CD4-positive, alpha-beta T cell treated with Interleukin-4 for 1 hour (primary cell): ENCODE results near the gene FBXO31.

Experiments used
- DNase-seq, 2 donors: peaks; one replicate each; pipeline ENCODE4 v3.0.0-alpha.2; 2020 to 2022

FBXO31 gene, protein sequence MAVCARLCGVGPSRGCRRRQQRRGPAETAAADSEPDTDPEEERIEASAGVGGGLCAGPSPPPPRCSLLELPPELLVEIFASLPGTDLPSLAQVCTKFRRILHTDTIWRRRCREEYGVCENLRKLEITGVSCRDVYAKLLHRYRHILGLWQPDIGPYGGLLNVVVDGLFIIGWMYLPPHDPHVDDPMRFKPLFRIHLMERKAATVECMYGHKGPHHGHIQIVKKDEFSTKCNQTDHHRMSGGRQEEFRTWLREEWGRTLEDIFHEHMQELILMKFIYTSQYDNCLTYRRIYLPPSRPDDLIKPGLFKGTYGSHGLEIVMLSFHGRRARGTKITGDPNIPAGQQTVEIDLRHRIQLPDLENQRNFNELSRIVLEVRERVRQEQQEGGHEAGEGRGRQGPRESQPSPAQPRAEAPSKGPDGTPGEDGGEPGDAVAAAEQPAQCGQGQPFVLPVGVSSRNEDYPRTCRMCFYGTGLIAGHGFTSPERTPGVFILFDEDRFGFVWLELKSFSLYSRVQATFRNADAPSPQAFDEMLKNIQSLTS

GRCh38 chr16:87383505-87384161 is at the start of gene FBXO31:
TSS of gene FBXO31 (minus strand) at chr16:87383776. CDS start at chr16:87383744, 32 bp downstream.
- peak; percentile 86 to 89 for DNase-seq

DNA sequence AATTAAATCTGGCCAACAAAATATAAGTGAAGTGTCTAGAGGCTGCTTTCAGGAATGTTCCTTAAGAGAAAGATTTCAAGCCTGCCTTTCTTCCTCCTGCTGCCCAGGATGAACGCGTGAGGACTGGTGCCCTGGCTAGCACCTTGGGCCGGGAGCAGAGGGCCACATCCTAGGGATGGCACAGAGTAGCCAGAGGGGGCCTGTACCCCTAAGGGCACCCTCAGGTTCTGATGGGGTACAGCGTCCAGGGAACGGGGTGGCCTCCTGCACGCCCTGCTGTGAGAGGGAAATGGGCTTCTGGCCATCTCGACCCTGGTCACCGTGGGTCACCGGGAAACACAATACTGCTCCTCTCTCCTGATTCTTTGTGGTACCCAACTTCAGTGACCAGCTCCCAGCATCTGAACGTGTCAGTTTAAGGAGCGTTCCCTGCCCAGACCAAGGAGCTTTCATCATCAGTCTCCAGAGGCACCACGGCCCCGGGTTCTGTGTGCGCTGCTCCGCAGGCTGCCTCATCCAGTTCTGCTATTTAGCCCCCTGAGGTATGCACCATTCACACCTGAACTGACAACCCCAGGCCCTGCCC is 48.8 kb upstream of the FBXO31 start:
- DNase-seq = no peak

GRCh38 chr16:87431926-87432325 is 48.4 kb upstream of the FBXO31 start:
- DNase-seq = no peak

DNA sequence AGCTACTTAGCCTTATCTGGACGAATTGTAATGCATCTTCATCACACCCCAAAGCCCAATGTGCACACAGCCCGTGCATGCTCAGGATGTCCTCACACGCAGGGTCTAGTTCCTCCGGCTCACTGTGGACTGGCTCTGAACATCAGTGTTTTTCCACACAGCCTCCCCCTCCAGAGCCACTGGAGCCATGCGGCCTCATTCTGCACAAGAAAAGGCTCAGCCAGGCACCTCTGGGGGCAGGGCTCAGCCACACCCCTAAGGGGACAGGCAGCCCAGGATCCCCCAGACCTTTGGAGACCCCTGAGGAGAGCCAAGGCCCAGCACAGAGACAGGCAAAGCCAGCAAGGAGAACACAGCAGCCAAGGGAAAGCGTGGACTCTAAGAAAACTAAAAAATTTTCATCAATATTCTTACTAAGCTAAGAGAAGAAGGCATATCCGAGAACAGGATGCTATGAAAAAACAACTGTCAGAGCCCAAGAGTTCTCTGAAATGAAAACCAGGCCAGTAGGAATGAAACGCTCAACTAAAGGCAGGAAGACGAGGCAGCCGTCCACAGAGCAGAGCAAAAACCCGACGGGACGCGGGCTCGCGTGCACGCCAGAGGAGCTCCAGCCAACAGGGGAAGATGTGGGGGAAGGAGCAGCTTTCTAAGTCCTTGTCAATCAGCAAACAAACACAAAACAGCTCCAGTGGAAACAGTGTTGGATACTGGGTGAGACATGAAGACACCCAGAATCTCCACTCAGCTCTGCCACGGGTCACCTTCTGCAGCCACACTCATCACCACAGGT is 43.0 kb upstream of the FBXO31 start:
- no peak for DNase-seq

GRCh38 chr16:87425941-87426340 is 42.4 kb upstream of the FBXO31 start:
- DNase-seq = no peak

DNA sequence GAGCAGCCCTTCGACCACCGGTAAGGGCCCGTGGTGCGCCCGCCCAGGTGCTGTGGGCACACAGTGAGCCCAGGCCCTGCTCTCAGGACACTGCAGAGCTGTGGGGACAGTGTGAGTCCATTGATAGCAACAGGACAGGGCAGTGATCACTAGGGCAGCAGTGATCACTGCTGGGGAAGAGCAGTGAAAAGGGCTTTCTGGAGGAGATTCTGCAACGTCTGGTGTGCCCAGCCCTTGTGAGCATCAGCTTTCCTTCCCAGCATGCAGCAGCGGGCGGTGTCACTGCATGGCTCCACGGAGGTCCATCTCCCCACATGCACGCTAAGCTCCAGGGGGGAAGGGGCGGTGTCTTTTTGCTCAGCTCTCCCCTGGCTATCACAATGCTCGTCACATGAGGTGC is 40.7 kb upstream of the FBXO31 start:
- DNase-seq = no peak

- no peak for DNase-seq
Observed at GRCh38 chr16:87423429-87423828, 39.9 kb upstream of the FBXO31 start.

GRCh38 chr16:87422106-87422505 is 38.5 kb upstream of the FBXO31 start:
- no peak for DNase-seq

- no peak for DNase-seq
Observed at GRCh38 chr16:87421003-87421912, 37.7 kb upstream of the FBXO31 start.

DNA sequence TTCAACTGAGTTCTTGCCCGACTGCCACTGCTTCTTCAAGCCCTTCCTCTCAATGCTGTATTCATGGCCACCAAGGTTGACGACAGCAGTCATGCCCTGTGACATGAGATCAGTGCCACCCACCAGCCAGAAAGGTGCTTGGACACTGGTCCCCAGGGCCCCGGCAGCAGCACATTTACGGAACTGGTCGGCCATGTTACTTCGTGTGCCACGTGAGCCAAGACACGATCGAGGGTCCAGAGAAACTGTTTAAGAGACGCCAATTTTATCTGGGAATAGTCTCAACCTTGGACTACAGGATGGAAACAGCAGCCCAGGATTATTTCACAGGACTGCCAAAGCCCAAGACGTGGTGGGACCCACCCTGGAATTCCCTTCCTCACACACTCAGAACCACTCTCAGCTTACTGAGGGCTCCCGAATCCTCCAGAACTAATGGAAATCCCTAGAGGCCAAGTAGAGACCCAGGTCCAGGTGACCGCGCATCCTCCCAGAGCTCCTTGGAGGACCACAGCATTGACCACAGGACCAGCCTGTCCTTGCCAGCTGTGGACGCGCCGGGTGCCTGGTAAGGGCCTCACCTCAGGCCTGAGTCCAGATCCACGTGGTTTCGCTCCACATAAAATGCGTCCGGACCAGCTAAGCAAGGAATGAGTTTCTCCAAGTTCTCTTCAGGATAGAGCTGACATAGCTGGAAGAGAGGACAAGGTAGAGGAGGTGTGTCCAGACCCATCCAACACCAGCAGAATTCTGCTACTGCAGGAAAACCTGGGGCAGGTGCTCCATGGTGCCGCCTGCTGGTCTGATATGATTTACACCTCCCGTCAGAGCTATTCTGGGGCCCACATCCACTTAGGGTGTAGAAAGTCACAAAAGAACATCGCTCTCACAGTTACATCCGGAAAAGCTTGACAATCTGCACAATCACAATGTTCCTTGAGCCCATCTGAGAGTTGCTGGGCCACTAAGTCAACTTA is 36.7 kb upstream of the FBXO31 start:
- DNase-seq = no peak

GRCh38 chr16:87418644-87419043 is 35.1 kb upstream of the FBXO31 start:
- DNase-seq = no peak

GRCh38 chr16:87418216-87418615 is 34.6 kb upstream of the FBXO31 start:
- DNase-seq = no peak

- no peak for DNase-seq
Observed at GRCh38 chr16:87417528-87417910, 33.9 kb upstream of the FBXO31 start.

DNA sequence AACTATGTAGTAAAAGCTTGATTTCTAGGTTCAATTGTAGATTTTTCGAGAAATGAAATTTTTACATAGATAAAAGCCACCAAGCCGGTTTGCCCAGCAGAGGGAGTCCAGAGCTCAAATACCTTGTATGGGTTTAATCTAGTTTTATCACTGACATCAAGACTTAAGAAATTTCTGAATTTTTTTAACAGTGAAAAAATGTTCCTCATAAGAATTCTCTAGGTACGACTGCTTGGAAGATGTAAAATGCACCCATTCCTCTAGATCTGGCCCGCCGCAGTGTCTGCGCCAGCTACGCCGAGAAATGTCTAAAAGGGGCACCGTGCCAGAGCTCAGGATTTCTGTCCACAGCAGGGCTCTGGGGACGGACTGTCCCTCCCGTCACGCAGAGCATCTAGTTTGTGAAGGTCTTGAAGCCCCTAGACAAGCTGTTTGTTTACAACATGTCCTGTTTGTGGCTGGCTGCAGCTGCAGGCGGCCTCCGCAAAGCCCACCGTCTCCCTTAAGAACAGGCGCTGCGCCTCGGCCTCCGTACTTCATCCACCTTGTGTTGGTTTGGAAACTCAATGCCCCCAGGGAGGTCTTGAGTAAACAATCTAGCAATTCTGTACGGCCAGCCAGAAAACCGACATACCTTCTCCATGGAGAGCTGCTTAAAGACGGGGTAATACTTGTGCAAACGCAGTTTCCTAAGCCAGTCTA is 33.4 kb upstream of the FBXO31 start:
- peak in 1 of 2 donors; percentile 28 for DNase-seq

DNA sequence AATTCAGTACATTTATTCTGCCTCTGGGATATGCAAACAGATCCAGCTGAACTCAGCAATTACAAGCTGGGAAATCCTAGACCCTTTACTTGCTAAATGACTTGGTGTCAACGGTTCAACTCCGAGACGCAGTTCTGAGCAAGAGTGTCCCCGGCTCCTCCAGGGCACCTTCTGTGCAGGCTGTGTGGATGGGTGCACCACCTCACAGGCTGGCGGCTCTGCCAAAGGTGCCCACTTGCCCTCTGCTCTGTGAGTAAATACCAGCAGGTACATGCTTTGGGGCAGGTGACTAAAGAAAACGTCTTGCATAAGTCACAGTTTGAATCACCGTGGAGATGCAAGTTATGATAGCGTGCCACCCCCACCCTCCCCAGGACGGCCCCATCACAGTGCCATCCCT is 31.9 kb upstream of the FBXO31 start:
- DNase-seq = no peak

DNA sequence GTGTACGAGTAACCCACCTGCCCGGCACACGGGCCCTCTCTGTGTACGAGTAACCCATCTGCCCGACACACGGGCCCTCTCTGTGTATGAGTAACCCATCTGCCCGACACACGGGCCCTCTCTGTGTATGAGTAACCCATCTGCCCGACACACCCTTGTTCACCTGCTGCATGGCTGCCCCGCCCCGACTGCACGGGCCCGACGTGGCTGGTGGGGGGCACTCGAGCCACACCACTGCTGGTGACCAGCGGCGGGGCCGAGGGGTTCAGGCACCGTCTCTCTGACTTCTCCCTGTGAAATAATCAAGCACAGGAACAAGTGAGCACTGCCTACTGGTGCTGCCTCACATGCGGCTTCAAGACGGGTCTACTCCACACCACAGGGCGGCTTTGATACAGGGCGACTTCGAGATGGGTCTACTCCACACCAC is 30.7 kb upstream of the FBXO31 start:
- DNase-seq = no peak

DNA sequence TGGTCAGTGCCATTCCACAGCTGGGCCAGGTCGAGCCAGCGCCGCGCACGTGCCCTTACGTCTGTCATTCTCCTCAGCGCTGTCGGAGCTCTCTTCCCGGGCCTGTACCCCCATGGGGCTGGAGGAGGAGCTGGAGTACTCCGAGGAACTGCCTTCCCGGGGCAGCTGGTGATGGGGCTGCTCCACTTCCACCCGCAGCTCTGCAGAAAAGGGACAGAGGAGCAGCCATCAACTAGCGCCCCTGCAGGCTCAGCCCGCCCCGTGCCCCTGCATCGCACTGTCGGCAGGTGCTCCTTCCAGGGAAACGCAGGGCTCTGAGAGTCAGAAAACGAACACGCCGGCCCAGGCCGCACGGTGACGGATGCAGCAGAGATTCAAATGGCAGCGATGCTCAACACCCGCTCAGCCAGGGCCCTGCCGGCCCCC is 29.4 kb upstream of the FBXO31 start:
- no peak for DNase-seq

- DNase-seq = no peak
Observed at GRCh38 chr16:87412371-87412995, 28.9 kb upstream of the FBXO31 start.
